IMR-90 (cell line): ENCODE data around the gene EFS. TPM values are rescaled to one million over a fixed set of nuclear protein-coding genes. Genes with fewer than 3 reads are reported as not detected.

Experiments used
- ATAC-seq: fragments of 200-7000 bp; cut with Tn5 transposase; 2 replicates; pipeline ENCODE4 v1.9.1; 2020; ENCODE audit warnings: low read depth, mild to moderate bottlenecking, moderate library complexity
- BruUV-seq: library from RNA; stranded (reverse); fragments of 400-500 nt; replicated peaks from 2 replicates; lab custom pipeline; 2021; lab: Mats Ljungman, UMichigan
- CTCF ChIA-PET: fragments of 300-600 bp; formaldehyde crosslinking; extraction: SDS; loops from one replicate; lab custom pipeline; 2021; ENCODE audit warnings: antibody characterized with exemption; lab: Yijun Ruan, JAX
- POLR2A ChIA-PET: fragments of 300-600 bp; sonication (Branson Sonifier 250); formaldehyde crosslinking; loops from one replicate; lab custom pipeline; 2022; ENCODE audit warnings: antibody characterized with exemption; ENCODE audit not compliant: unreplicated experiment; lab: Charles Lee
- DNase-seq: peaks from one replicate; pipeline ENCODE4 v3.0.0; 2013
- H2AFZ ChIP-seq: replicated peaks from 2 replicates; pipeline ENCODE3; 2013; ENCODE audit warnings: low read length, mild to moderate bottlenecking; ENCODE audit not compliant: poor library complexity
- H2AK5ac ChIP-seq: 2 replicates; pipeline ENCODE4 v1.6.1; 2013; ENCODE audit warnings: low read depth, low read length, inconsistent platforms
- H2AK9ac ChIP-seq: replicated peaks from 2 replicates; pipeline ENCODE3; 2013; ENCODE audit warnings: mild to moderate bottlenecking, low read depth, low read length, moderate library complexity; ENCODE audit not compliant: poor library complexity
- H2BK120ac ChIP-seq: 2 replicates; pipeline ENCODE4 v1.6.1; 2013; ENCODE audit warnings: low read depth, low read length, inconsistent platforms
- H2BK15ac ChIP-seq: 3 replicates; pipeline ENCODE4 v1.6.1; 2013; ENCODE audit warnings: low read depth, low read length, inconsistent platforms
- H2BK20ac ChIP-seq: 2 replicates; pipeline ENCODE4 v1.6.1; 2013; ENCODE audit warnings: low read depth, mild to moderate bottlenecking, inconsistent platforms, low read length, moderate library complexity
- H2BK5ac ChIP-seq: 2 replicates; pipeline ENCODE4 v1.6.1; 2013; ENCODE audit warnings: mild to moderate bottlenecking, low read depth, low read length, inconsistent platforms; ENCODE audit not compliant: poor library complexity, severe bottlenecking
- H3K14ac ChIP-seq: replicated peaks from 2 replicates; pipeline ENCODE4 v1.6.1; 2013; ENCODE audit warnings: low read depth, low read length, inconsistent platforms
- H3K18ac ChIP-seq: 2 replicates; pipeline ENCODE4 v1.6.1; 2013; ENCODE audit warnings: low read depth, low read length, control low read depth
- H3K23ac ChIP-seq: 2 replicates; pipeline ENCODE4 v1.6.1; 2013; ENCODE audit warnings: low read depth, low read length, inconsistent platforms
- H3K27ac ChIP-seq: 2 replicates; pipeline ENCODE4 v1.5.1; 2013; ENCODE audit warnings: mild to moderate bottlenecking, control low read depth, low read length; ENCODE audit not compliant: insufficient read depth
- H3K27me3 ChIP-seq: 2 replicates; pipeline ENCODE4 v1.6.1; 2013; ENCODE audit warnings: low read length; ENCODE audit not compliant: control insufficient read depth, insufficient read depth
- H3K36me3 ChIP-seq: 2 replicates; pipeline ENCODE4 v1.6.1; 2013; ENCODE audit warnings: low read length, mixed read lengths; ENCODE audit not compliant: control insufficient read depth, insufficient read depth
- H3K4ac ChIP-seq: 2 replicates; pipeline ENCODE4 v1.6.1; 2013; ENCODE audit warnings: low read depth, low read length, inconsistent platforms
- H3K4me1 ChIP-seq: 2 replicates; pipeline ENCODE4 v1.6.1; 2013; ENCODE audit warnings: low read length, mixed read lengths; ENCODE audit not compliant: control insufficient read depth, insufficient read depth
- H3K4me2 ChIP-seq: 2 replicates; pipeline ENCODE4 v1.6.1; 2013; ENCODE audit warnings: low read depth, mild to moderate bottlenecking, control low read depth, low read length, moderate library complexity
- H3K4me3 ChIP-seq: 2 replicates; pipeline ENCODE4 v1.5.1; 2013; ENCODE audit warnings: low read depth, mild to moderate bottlenecking, control low read depth, low read length, moderate library complexity; ENCODE audit not compliant: insufficient read depth
- H3K56ac ChIP-seq: 2 replicates; pipeline ENCODE4 v1.6.1; 2013; ENCODE audit warnings: low read length, inconsistent platforms; ENCODE audit not compliant: insufficient read depth; ENCODE audit errors: extremely low read depth
- H3K79me1 ChIP-seq, 2 experiments: 2 replicates each; pipeline ENCODE4 v1.6.1; 2013; ENCODE audit warnings: low read length in 2 of 2, inconsistent platforms in 1 of 2, low read depth in 1 of 2
- H3K9ac ChIP-seq: 2 replicates; pipeline ENCODE4 v1.6.1; 2013; ENCODE audit warnings: low read depth, low read length, control low read depth
- H3K9me1 ChIP-seq: 2 replicates; pipeline ENCODE4 v1.6.1; 2013; ENCODE audit warnings: low read length, inconsistent platforms; ENCODE audit not compliant: insufficient read depth
- H3K9me3 ChIP-seq: 2 replicates; pipeline ENCODE4 v1.6.1; 2013; ENCODE audit warnings: low read length; ENCODE audit not compliant: control insufficient read depth, insufficient read depth
- H4K20me1 ChIP-seq: 2 replicates; pipeline ENCODE4 v1.6.1; 2013; ENCODE audit warnings: low read length, inconsistent platforms; ENCODE audit not compliant: insufficient read depth
- H4K5ac ChIP-seq: 2 replicates; pipeline ENCODE4 v1.6.1; 2013; ENCODE audit warnings: mild to moderate bottlenecking, low read depth, low read length, control low read depth
- H4K8ac ChIP-seq, 2 experiments: 2 replicates each; pipeline ENCODE4 v1.6.1; 2013; ENCODE audit warnings: low read depth in 2 of 2, low read length in 2 of 2, control low read depth in 1 of 2, inconsistent platforms in 1 of 2
- H4K91ac ChIP-seq: 2 replicates; pipeline ENCODE4 v1.6.1; 2013; ENCODE audit warnings: low read depth, low read length, inconsistent platforms; ENCODE audit not compliant: insufficient read depth
- BHLHE40 ChIP-seq: fragments of 150-350 bp; IDR thresholded peaks from 2 replicates; pipeline ENCODE4 v1.6.1; 2016; ENCODE audit warnings: mild to moderate bottlenecking, low read depth, low read length
- CEBPB ChIP-seq: IDR thresholded peaks from 2 replicates; pipeline ENCODE4 v1.6.1; 2012; ENCODE audit warnings: low read depth, low read length, improper control_type of control experiment
- CHD1 ChIP-seq: IDR thresholded peaks from 2 replicates; pipeline ENCODE4 v1.6.1; 2012; ENCODE audit warnings: low read depth, low read length, improper control_type of control experiment
- CTCF ChIP-seq: conservative IDR thresholded peaks from 2 replicates; pipeline ENCODE4 v1.5.1; 2012; ENCODE audit warnings: mild to moderate bottlenecking, low read depth, low read length, improper control_type of control experiment
- ELK1 ChIP-seq: fragments of 150-350 bp; IDR thresholded peaks from 2 replicates; pipeline ENCODE4 v1.6.1; 2016; ENCODE audit warnings: low read depth, mild to moderate bottlenecking, low read length, moderate library complexity, borderline replicate concordance
- FOS ChIP-seq: fragments of 150-350 bp; IDR thresholded peaks from 2 replicates; pipeline ENCODE4 v1.6.1; 2016; ENCODE audit warnings: low read depth, low read length
- MAFK ChIP-seq: IDR thresholded peaks from 2 replicates; pipeline ENCODE4 v1.6.1; 2012; ENCODE audit warnings: low read depth, low read length, improper control_type of control experiment
- MAZ ChIP-seq: IDR thresholded peaks from 2 replicates; pipeline ENCODE4 v1.6.1; 2012; ENCODE audit warnings: low read depth, mild to moderate bottlenecking, low read length, improper control_type of control experiment, moderate library complexity, borderline replicate concordance
- MXI1 ChIP-seq: IDR thresholded peaks from 2 replicates; pipeline ENCODE4 v1.6.1; 2012; ENCODE audit warnings: low read depth, mild to moderate bottlenecking, low read length, moderate library complexity, borderline replicate concordance
- NFE2L2 ChIP-seq: fragments of 150-350 bp; IDR thresholded peaks from 2 replicates; pipeline ENCODE4 v1.6.1; 2016; ENCODE audit warnings: low read depth, mild to moderate bottlenecking, low read length
- POLR2A ChIP-seq: IDR thresholded peaks from 2 replicates; pipeline ENCODE4 v1.6.1; 2012; ENCODE audit warnings: mild to moderate bottlenecking, low read depth, low read length
- RAD21 ChIP-seq: IDR thresholded peaks from 2 replicates; pipeline ENCODE4 v1.6.1; 2012; ENCODE audit warnings: low read length, improper control_type of control experiment
- RCOR1 ChIP-seq: IDR thresholded peaks from 2 replicates; pipeline ENCODE4 v1.6.1; 2012; ENCODE audit warnings: mild to moderate bottlenecking, low read length, improper control_type of control experiment; ENCODE audit not compliant: insufficient replicate concordance
- RFX5 ChIP-seq: IDR thresholded peaks from 2 replicates; pipeline ENCODE4 v1.8.0; 2012; ENCODE audit warnings: low read depth, mild to moderate bottlenecking, low read length, moderate library complexity
- SMC3 ChIP-seq: fragments of 150-350 bp; IDR thresholded peaks from 2 replicates; pipeline ENCODE4 v1.6.1; 2016; ENCODE audit warnings: low read depth, mild to moderate bottlenecking, antibody characterized with exemption, low read length, moderate library complexity
- USF2 ChIP-seq: fragments of 150-350 bp; IDR thresholded peaks from 2 replicates; pipeline ENCODE4 v1.6.1; 2017; ENCODE audit warnings: mild to moderate bottlenecking, antibody characterized with exemption, low read length, low read depth
- WGBS, 2 experiments: methylation state at CpG; one replicate each; pipeline versions ENCODE4 v1.1.5 to v1.1.7; 2013; ENCODE audit warnings: missing lambda C conversion rate in 2 of 2; ENCODE audit not compliant: insufficient read length in 1 of 2; ENCODE audit errors: extremely low coverage in 2 of 2; 5-methylcytosine and 5-hydroxymethylcytosine counted together
- dilution Hi-C: fragments of 300-500 bp; cut with HindIII; formaldehyde crosslinking; loops from one replicate; pipeline ENCODE4 v1.14.3; 2018; ENCODE audit warnings: low sequenced_read_pairs; ENCODE audit not compliant: unreplicated experiment
- in situ Hi-C: fragments of 300-500 bp; cut with MboI; formaldehyde crosslinking; loops from 3 replicates; pipeline ENCODE4 v1.14.3; 2019; ENCODE audit warnings: low sequenced_read_pairs, inconsistent platforms, mixed read lengths
- intact Hi-C: fragments of 100-400 bp; cut with micrococcal nuclease; formaldehyde crosslinking; loops from 2 replicates; pipeline ENCODE4 v1.10.0; 2022
- polyA plus RNA-seq, 3 experiments: library from polyadenylated mRNA; depleted of rRNA; stranded (reverse); fragments of >200 nt; gene quantifications; 2 replicates each; pipeline ENCODE4 v1.2.3, GENCODE V29; 2012; ENCODE audit warnings: low replicate concordance in 1 of 3
- total RNA-seq: library from RNA; depleted of rRNA; stranded (reverse); fragments of >200 nt; gene quantifications from 2 replicates; pipeline ENCODE4 v1.2.3, GENCODE V29; 2012

EFS gene
- total and polyA plus RNA-seq, 2 of the 4 experiments (the other 2 are of a cell fraction): 2.2 to 11.6 TPM

GRCh38 chr14:23403139-23403438 is 38.1 kb upstream of the EFS start:
- Histone ChIP-seq H4K8ac (no peak overlapping the region), H3K27me3 (peaks cover 43% of the 10 kb centered on the region), H2AK5ac (no peak overlapping the region), H4K91ac (no peak overlapping the region), H3K9me1 (peaks cover 2% of the 10 kb centered on the region; the same call in 1 of the 2 replicates), H3K4me2 (no peak overlapping the region), H2AK9ac (no peak overlapping the region), H3K18ac (no peak overlapping the region), H4K20me1 (no peaks in the 10 kb centered on the region), H3K14ac (no peak overlapping the region), H2BK120ac (no peak overlapping the region), H2BK5ac (no peak overlapping the region), H3K4me1 (no peaks in the 10 kb centered on the region), H3K36me3 (no peaks in the 10 kb centered on the region), H3K79me1 (no peaks in the 10 kb centered on the region), H3K4ac (no peak overlapping the region), H2BK20ac (no peak overlapping the region), H3K27ac (no peak overlapping the region), H3K23ac (no peak overlapping the region), H3K9me3 (no peaks in the 10 kb centered on the region), H4K5ac (no peak overlapping the region), H3K9ac (no peak overlapping the region), H3K56ac (no peak overlapping the region), H2AFZ (no peak overlapping the region), H3K4me3 (no peak overlapping the region), H2BK15ac (no peak overlapping the region)
- intact Hi-C loops (no loop called here), in situ Hi-C loops (no loop called here), dilution Hi-C loops (no loop called here)
- ATAC-seq: no peak
- BruUV-seq: no TSS peak
- POLR2A ChIA-PET: no interaction called here
- DNase-seq: no peak
- CTCF ChIA-PET: no interaction called here
- no peak for TF ChIP-seq USF2
- TF ChIP-seq RFX5: no peak
- TF ChIP-seq BHLHE40: no peak
- TF ChIP-seq ELK1: no peak
- TF ChIP-seq MXI1: no peak
- no peak for TF ChIP-seq NFE2L2
- TF ChIP-seq CEBPB: no peak
- no peak for TF ChIP-seq MAFK
- TF ChIP-seq CHD1: no peak
- TF ChIP-seq RCOR1: no peak
- no peak for TF ChIP-seq POLR2A
- TF ChIP-seq RAD21: no peak
- TF ChIP-seq CTCF: no peak
- no peak for TF ChIP-seq MAZ
- TF ChIP-seq SMC3: no peak
- TF ChIP-seq FOS: no peak
- 21% methylated on average over 4 of the region's 7 CpGs; no CpG with 5 or more reads in 1 of the 2 experiments for WGBS, 2 experiments
